ENCODE data around the gene TMEM42.

Gene TMEM42

GRCh38 chr3:44913868-44914468, 52.3 kb downstream of the TMEM42 start:
- peak; percentile 66 for DNase-seq

- no peak for DNase-seq
These were observed 53.2 kb downstream of the TMEM42 start for GRCh38 chr3:44914936-44915335.
